ENCODE data around the gene RTN4. TPM values are rescaled to one million over a fixed set of nuclear protein-coding genes. Genes with fewer than 3 reads are reported as not detected.
A peak's percentile ranks its signal among the peaks of the same experiment; 100 is the strongest.

The RTN4 gene
- total RNA-seq, 2 experiments from 2014 or later, result 71.6 to 88.0 TPM

- Mint-ChIP-seq H3K27me3 (no peaks in the 10 kb centered on the region), H3K9me3 (ENCODE audit: low read depth) (peaks cover 2% of the 10 kb centered on the region), H3K4me1 (peaks cover 32% of the 10 kb centered on the region), H3K4me3 (no peak overlapping the region), H3K36me3 (peaks cover 16% of the 10 kb centered on the region), H3K27ac (no peak overlapping the region)
- DNase-seq (no peak), ATAC-seq (no peak)
- CTCF ChIA-PET, result no interaction called here
Observed at GRCh38 chr2:55043841-55044240, 6.4 kb downstream of the RTN4 start.

- Mint-ChIP-seq H3K36me3 (peaks cover 45% of the 10 kb centered on the region), H3K4me1 (peaks cover 29% of the 10 kb centered on the region), H3K27ac (peak overlapping the region; percentile 19), H3K9me3 (ENCODE audit: low read depth) (peaks cover 13% of the 10 kb centered on the region), H3K27me3 (no peaks in the 10 kb centered on the region), H3K4me3 (no peak overlapping the region)
- ATAC-seq, result no peak
- no peak for DNase-seq
- CTCF ChIA-PET, result no interaction called here
Observed at GRCh38 chr2:55038428-55038827, 11.8 kb downstream of the RTN4 start.

GRCh38 chr2:55035716-55036115 is 14.5 kb downstream of the RTN4 start:
- Mint-ChIP-seq H3K4me1 (peaks cover 26% of the 10 kb centered on the region), H3K4me3 (no peak overlapping the region), H3K27ac (no peak overlapping the region), H3K27me3 (no peaks in the 10 kb centered on the region), H3K9me3 (ENCODE audit: low read depth) (peaks cover 13% of the 10 kb centered on the region), H3K36me3 (peaks cover 45% of the 10 kb centered on the region)
- CTCF ChIA-PET, result interaction anchor here (0.7 to 1.1 kb wide), 2 partner anchors 11 to 24 kb away, joined by 3 read pairs; no protein-coding TSS in a partner anchor
- ATAC-seq (no peak), DNase-seq (no peak)

- Mint-ChIP-seq H3K27ac (no peak overlapping the region), H3K4me3 (no peak overlapping the region), H3K36me3 (peaks cover 36% of the 10 kb centered on the region), H3K4me1 (peaks cover 25% of the 10 kb centered on the region), H3K9me3 (ENCODE audit: low read depth) (peaks cover 10% of the 10 kb centered on the region), H3K27me3 (no peaks in the 10 kb centered on the region)
- DNase-seq, result no peak
- no peak for ATAC-seq
- CTCF ChIA-PET, result interaction anchor here (1.6 kb wide), 1 partner anchor 15 kb away, joined by 5 read pairs; no protein-coding TSS in a partner anchor
Observed at GRCh38 chr2:55033921-55034320, 16.3 kb downstream of the RTN4 start.

GRCh38 chr2:55033076-55033742 is 17.0 kb downstream of the RTN4 start:
- Mint-ChIP-seq H3K36me3 (peaks cover 29% of the 10 kb centered on the region), H3K4me1 (peaks cover 18% of the 10 kb centered on the region), H3K4me3 (no peak overlapping the region), H3K27me3 (no peaks in the 10 kb centered on the region), H3K9me3 (ENCODE audit: low read depth) (peaks cover 10% of the 10 kb centered on the region), H3K27ac (no peak overlapping the region)
- DNase-seq (no peak), ATAC-seq (no peak)
- CTCF ChIA-PET, result interaction anchor here (1.6 kb wide), 1 partner anchor 16 kb away, joined by 5 read pairs; no protein-coding TSS in a partner anchor

GRCh38 chr2:55031505-55031904 is 18.7 kb downstream of the RTN4 start:
- ATAC-seq (no peak), DNase-seq (no peak)
- Mint-ChIP-seq H3K27me3 (no peaks in the 10 kb centered on the region), H3K36me3 (peaks cover 15% of the 10 kb centered on the region), H3K9me3 (ENCODE audit: low read depth) (peaks cover 2% of the 10 kb centered on the region), H3K27ac (no peak overlapping the region), H3K4me3 (no peak overlapping the region), H3K4me1 (peaks cover 11% of the 10 kb centered on the region)
- CTCF ChIA-PET, result no interaction called here

- Mint-ChIP-seq H3K27me3 (no peaks in the 10 kb centered on the region), H3K27ac (no peak overlapping the region), H3K9me3 (ENCODE audit: low read depth) (peaks cover 2% of the 10 kb centered on the region), H3K36me3 (peaks cover 13% of the 10 kb centered on the region), H3K4me3 (no peak overlapping the region), H3K4me1 (peaks cover 10% of the 10 kb centered on the region)
- no peak for ATAC-seq
- CTCF ChIA-PET, result no interaction called here
- DNase-seq, result no peak
Observed at GRCh38 chr2:55030766-55031165, 19.5 kb downstream of the RTN4 start.

- CTCF ChIA-PET, result interaction anchor here (1.2 to 1.3 kb wide), 2 partner anchors 21 to 130 kb away, joined by 3 read pairs; no protein-coding TSS in a partner anchor
- H3K4me3 Mint-ChIP-seq, result no peak overlapping the region
- H3K27me3 Mint-ChIP-seq, result no peaks in the 10 kb centered on the region
- H3K36me3 Mint-ChIP-seq, result peaks cover 3% of the 10 kb centered on the region
- no peak overlapping the region for H3K27ac Mint-ChIP-seq
- H3K4me1 Mint-ChIP-seq, result peaks cover 2% of the 10 kb centered on the region
- no peaks in the 10 kb centered on the region for H3K9me3 Mint-ChIP-seq (ENCODE audit: low read depth)
- DNase-seq, result no peak
- no peak for ATAC-seq
Observed at GRCh38 chr2:55029098-55029497, 21.2 kb downstream of the RTN4 start.

- no peak for ATAC-seq
- Mint-ChIP-seq H3K9me3 (ENCODE audit: low read depth) (no peaks in the 10 kb centered on the region), H3K27me3 (no peaks in the 10 kb centered on the region), H3K4me1 (peaks cover 2% of the 10 kb centered on the region), H3K36me3 (peaks cover 3% of the 10 kb centered on the region), H3K27ac (no peak overlapping the region), H3K4me3 (no peak overlapping the region)
- no peak for DNase-seq
- CTCF ChIA-PET, result no interaction called here
Observed at GRCh38 chr2:55027226-55027625, 23.0 kb downstream of the RTN4 start.

GRCh38 chr2:55026202-55026601 is 24.0 kb downstream of the RTN4 start:
- peaks cover 4% of the 10 kb centered on the region for H3K36me3 Mint-ChIP-seq
- H3K27me3 Mint-ChIP-seq, result no peaks in the 10 kb centered on the region
- CTCF ChIA-PET, result interaction anchor here (1.1 to 1.6 kb wide), 2 partner anchors 12 to 148 kb away, joined by 3 to 6 read pairs; no protein-coding TSS in a partner anchor
- H3K4me3 Mint-ChIP-seq, result no peak overlapping the region
- DNase-seq, result no peak
- H3K4me1 Mint-ChIP-seq, result peaks cover 2% of the 10 kb centered on the region
- no peak overlapping the region for H3K27ac Mint-ChIP-seq
- ATAC-seq, result no peak
- no peaks in the 10 kb centered on the region for H3K9me3 Mint-ChIP-seq (ENCODE audit: low read depth)

- peaks cover 2% of the 10 kb centered on the region for H3K4me1 Mint-ChIP-seq
- H3K27ac Mint-ChIP-seq, result no peak overlapping the region
- ATAC-seq (no peak), DNase-seq (no peak)
- no peaks in the 10 kb centered on the region for H3K27me3 Mint-ChIP-seq
- peaks cover 6% of the 10 kb centered on the region for H3K36me3 Mint-ChIP-seq
- no peak overlapping the region for H3K4me3 Mint-ChIP-seq
- no peaks in the 10 kb centered on the region for H3K9me3 Mint-ChIP-seq (ENCODE audit: low read depth)
- CTCF ChIA-PET, result interaction anchor here (1.1 to 1.6 kb wide), 2 partner anchors 12 to 148 kb away, joined by 3 to 6 read pairs; no protein-coding TSS in a partner anchor
Observed at GRCh38 chr2:55025627-55026026, 24.6 kb downstream of the RTN4 start.

- CTCF ChIA-PET, result interaction anchor here (1.6 kb wide), 1 partner anchor 149 kb away, joined by 6 read pairs; no protein-coding TSS in a partner anchor
- ATAC-seq, result no peak
- Mint-ChIP-seq H3K9me3 (ENCODE audit: low read depth) (no peaks in the 10 kb centered on the region), H3K27me3 (no peaks in the 10 kb centered on the region), H3K4me1 (peaks cover 2% of the 10 kb centered on the region), H3K36me3 (peaks cover 4% of the 10 kb centered on the region), H3K4me3 (no peak overlapping the region), H3K27ac (no peak overlapping the region)
- no peak for DNase-seq
Observed at GRCh38 chr2:55025082-55025481, 25.2 kb downstream of the RTN4 start.

- H3K4me3 Mint-ChIP-seq, result no peak overlapping the region
- CTCF ChIA-PET, result no interaction called here
Observed at GRCh38 chr2:55022476-55022875, 27.8 kb downstream of the RTN4 start.

More at GRCh38 chr2:55022476-55022875, 27.8 kb downstream of the RTN4 start:
- no peak overlapping the region for H3K27ac Mint-ChIP-seq
- peaks cover 7% of the 10 kb centered on the region for H3K36me3 Mint-ChIP-seq
- DNase-seq, result no peak
- peaks cover 2% of the 10 kb centered on the region for H3K4me1 Mint-ChIP-seq
- no peaks in the 10 kb centered on the region for H3K27me3 Mint-ChIP-seq
- no peaks in the 10 kb centered on the region for H3K9me3 Mint-ChIP-seq (ENCODE audit: low read depth)
- no peak for ATAC-seq
